ENCODE results near the gene HPCAL4. TPM values are rescaled to one million over a fixed set of nuclear protein-coding genes. Genes with fewer than 3 reads are reported as not detected.

The HPCAL4 gene
- total RNA-seq, 2 donors from 2014 or later, result not detected

GRCh38 chr1:39671433-39671792 is 19.8 kb downstream of the HPCAL4 start:
- no peak for TF ChIP-seq CTCF (conservative IDR thresholded peaks at IDR 0.05)
- WGBS, 2 experiments (ENCODE audit: insufficient coverage in 1 of 2, insufficient read length in 1 of 2), result 0 to 5% methylated on average over 7 to 26 of the region's 26 CpGs
- no peaks in the 10 kb centered on the region for H3K9me3 Mint-ChIP-seq
- H3K4me1 Mint-ChIP-seq, result peaks cover 5% of the 10 kb centered on the region
- no peaks in the 10 kb centered on the region for H3K4me1 ChIP-seq (ENCODE audit: control insufficient read depth, insufficient read depth, low read length)
- peak; percentile 62 for DNase-seq
- no peaks in the 10 kb centered on the region for H3K36me3 ChIP-seq (ENCODE audit: control insufficient read depth, insufficient read depth, low read length)
- H3K36me3 Mint-ChIP-seq (ENCODE audit: low read depth), result no peaks in the 10 kb centered on the region
- peaks cover 100% of the 10 kb centered on the region for H3K27me3 ChIP-seq (ENCODE audit: control insufficient read depth, insufficient read depth, low read length, poor library complexity, severe bottlenecking)
- H3K27ac Mint-ChIP-seq, result no peak overlapping the region
- peak overlapping the region; percentile 75 for H3K4me3 ChIP-seq (ENCODE audit: low read length)
- no peak overlapping the region for H3K9ac ChIP-seq (ENCODE audit: extremely low read depth, low read length, poor library complexity, severe bottlenecking)
- H3K4me3 Mint-ChIP-seq, result peak overlapping the region; percentile 43
- H3K9me3 ChIP-seq (ENCODE audit: control insufficient read depth, low read length), result no peaks in the 10 kb centered on the region
- H3K27ac ChIP-seq (ENCODE audit: low read depth, low read length), result no peak overlapping the region
- peaks cover 99% of the 10 kb centered on the region for H3K27me3 Mint-ChIP-seq (ENCODE audit: insufficient read depth)

GRCh38 chr1:39670689-39671088 is 20.5 kb downstream of the HPCAL4 start:
- H3K27me3 ChIP-seq (ENCODE audit: control insufficient read depth, insufficient read depth, low read length, poor library complexity, severe bottlenecking), result peaks cover 100% of the 10 kb centered on the region

GRCh38 chr1:39668894-39669293 is 22.3 kb downstream of the HPCAL4 start:
- no peak overlapping the region for H3K4me3 Mint-ChIP-seq
- Histone ChIP-seq H3K4me1 (ENCODE audit: control insufficient read depth, insufficient read depth, low read length) (no peaks in the 10 kb centered on the region), H3K27ac (ENCODE audit: low read depth, low read length) (no peak overlapping the region), H3K36me3 (ENCODE audit: control insufficient read depth, insufficient read depth, low read length) (no peaks in the 10 kb centered on the region), H3K9ac (ENCODE audit: extremely low read depth, low read length, poor library complexity, severe bottlenecking) (no peak overlapping the region), H3K9me3 (ENCODE audit: control insufficient read depth, low read length) (no peaks in the 10 kb centered on the region), H3K4me3 (ENCODE audit: low read length) (no peak overlapping the region), H3K27me3 (ENCODE audit: control insufficient read depth, insufficient read depth, low read length, poor library complexity, severe bottlenecking) (peaks cover 94% of the 10 kb centered on the region)
- no peak overlapping the region for H3K27ac Mint-ChIP-seq
- no peaks in the 10 kb centered on the region for H3K36me3 Mint-ChIP-seq (ENCODE audit: low read depth)
- H3K4me1 Mint-ChIP-seq, result peaks cover 5% of the 10 kb centered on the region
- WGBS, 2 experiments (ENCODE audit: insufficient coverage in 1 of 2, insufficient read length in 1 of 2), result 84 to 92% methylated on average over 2 to 3 of the region's 3 CpGs
- no peak for DNase-seq
- H3K9me3 Mint-ChIP-seq, result no peaks in the 10 kb centered on the region
- peaks cover 98% of the 10 kb centered on the region for H3K27me3 Mint-ChIP-seq (ENCODE audit: insufficient read depth)
- no peak for TF ChIP-seq CTCF (conservative IDR thresholded peaks at IDR 0.05)

More at GRCh38 chr1:39670689-39671088, 20.5 kb downstream of the HPCAL4 start:
- Mint-ChIP-seq H3K27me3 (ENCODE audit: insufficient read depth) (peaks cover 99% of the 10 kb centered on the region), H3K36me3 (ENCODE audit: low read depth) (no peaks in the 10 kb centered on the region), H3K27ac (no peak overlapping the region), H3K9me3 (no peaks in the 10 kb centered on the region), H3K4me3 (peak overlapping the region; percentile 43), H3K4me1 (peaks cover 5% of the 10 kb centered on the region)
- no peaks in the 10 kb centered on the region for H3K4me1 ChIP-seq (ENCODE audit: control insufficient read depth, insufficient read depth, low read length)
- 0 to 21% methylated on average over 1 of the region's 1 CpG for WGBS, 2 experiments (ENCODE audit: insufficient coverage in 1 of 2, insufficient read length in 1 of 2)
- no peaks in the 10 kb centered on the region for H3K9me3 ChIP-seq (ENCODE audit: control insufficient read depth, low read length)
- no peak for TF ChIP-seq CTCF (conservative IDR thresholded peaks at IDR 0.05)
- H3K27ac ChIP-seq (ENCODE audit: low read depth, low read length), result no peak overlapping the region
- no peak for DNase-seq
- H3K4me3 ChIP-seq (ENCODE audit: low read length), result no peak overlapping the region
- no peak overlapping the region for H3K9ac ChIP-seq (ENCODE audit: extremely low read depth, low read length, poor library complexity, severe bottlenecking)
- H3K36me3 ChIP-seq (ENCODE audit: control insufficient read depth, insufficient read depth, low read length), result no peaks in the 10 kb centered on the region
